ENCODE measurements around the gene MAOB.
A peak's percentile ranks its signal among the peaks of the same experiment; 100 is the strongest.
"Not testable (repeated sequence)": the region's sequence is repeated elsewhere in the genome, so short reads cannot be mapped to it uniquely, and the experiment has no call there.

MAOB gene

DNA sequence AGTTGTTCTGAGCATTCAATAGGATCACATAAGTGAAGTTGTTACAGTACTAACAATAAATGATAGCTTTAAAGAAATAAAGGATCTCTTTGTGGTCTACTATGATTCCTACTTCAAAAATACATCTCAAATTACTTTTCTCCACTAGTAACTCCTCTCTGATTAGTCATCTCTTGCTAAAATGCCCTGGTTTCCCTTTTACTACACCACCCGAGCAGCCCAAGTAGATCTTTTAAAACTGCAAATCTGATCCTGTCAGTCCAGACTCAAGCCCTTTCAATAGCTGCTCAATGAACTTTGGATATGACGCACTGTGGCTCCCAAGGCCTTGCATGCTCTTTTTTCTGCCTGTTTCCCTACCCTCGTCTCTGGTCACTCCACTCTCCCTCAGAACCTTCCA lies 128.6 kb downstream of the MAOB start:
- no peak for DNase-seq (ENCODE audit: low spot score)

GRCh38 chrX:43750248-43750676 lies 132.0 kb downstream of the MAOB start:
- peak; percentile 23 for DNase-seq (ENCODE audit: low spot score)

GRCh38 chrX:43747476-43747875 lies 134.8 kb downstream of the MAOB start:
- no peak for DNase-seq (ENCODE audit: low spot score)

DNA sequence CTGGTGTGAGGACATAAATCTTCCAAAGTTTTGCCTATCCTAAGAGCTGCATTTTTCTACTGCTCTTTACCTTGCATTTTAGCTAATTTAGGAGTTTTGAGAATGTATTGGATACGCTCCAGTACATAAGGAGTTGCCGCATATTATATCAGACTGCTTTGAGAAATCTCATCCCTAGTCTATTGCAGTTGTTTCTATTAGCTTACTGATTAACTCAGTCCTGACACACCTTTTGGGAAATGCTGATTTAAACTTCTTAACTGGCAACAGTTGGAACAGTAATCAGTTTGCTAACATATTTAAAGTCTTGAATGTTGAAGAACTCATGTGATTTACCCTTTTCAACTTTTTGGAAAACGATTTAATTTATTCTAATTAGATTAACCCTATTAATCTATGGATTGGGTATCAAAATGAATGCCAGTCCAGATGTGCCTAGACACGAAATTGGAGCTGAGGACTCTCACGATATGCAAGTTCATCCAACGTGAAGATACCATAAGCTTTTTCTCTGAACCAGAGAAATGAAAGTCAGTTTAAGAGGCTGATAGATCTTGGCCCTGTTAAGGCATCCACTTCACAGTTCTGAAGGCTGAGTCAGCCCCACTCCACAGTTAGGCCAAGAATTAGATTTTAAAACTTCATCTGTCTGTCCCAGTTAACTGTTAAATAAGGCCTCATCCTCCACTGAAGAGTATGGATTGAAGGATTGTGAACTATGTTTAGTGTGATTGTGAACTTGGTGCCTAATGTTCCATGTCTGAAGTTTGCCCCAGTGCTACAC lies 136.1 kb downstream of the MAOB start:
- DNase-seq (ENCODE audit: low spot score): no peak

GRCh38 chrX:43744284-43744683 lies 138.0 kb downstream of the MAOB start:
- no peak for DNase-seq (ENCODE audit: low spot score)

- no peak for DNase-seq (ENCODE audit: low spot score)
These were observed 139.0 kb downstream of the MAOB start for GRCh38 chrX:43743100-43743822.

- no peak for DNase-seq (ENCODE audit: low spot score)
These were observed 140.2 kb downstream of the MAOB start for GRCh38 chrX:43741843-43742573.

GRCh38 chrX:43735957-43736356 lies 146.3 kb downstream of the MAOB start:
- DNase-seq (ENCODE audit: low spot score): no peak

DNA sequence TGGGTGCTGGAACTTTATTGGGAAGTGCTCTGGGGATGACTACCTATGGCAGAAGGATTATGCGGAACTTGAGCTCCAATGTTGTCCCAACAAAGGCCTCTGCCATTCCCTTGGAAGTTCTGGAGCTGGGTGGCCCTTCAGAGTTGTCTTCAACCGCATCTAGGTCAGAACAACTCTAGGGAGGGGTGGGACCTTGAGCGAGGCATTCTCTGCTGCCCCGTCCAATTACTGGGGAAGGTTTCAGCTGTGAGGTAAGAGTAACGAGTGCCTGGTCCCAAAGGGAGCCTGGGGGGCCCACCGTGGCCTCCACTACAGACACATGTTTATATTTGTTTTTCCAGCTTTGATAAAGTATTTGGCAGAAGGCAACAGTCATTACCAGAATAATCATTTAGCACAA lies 146.7 kb downstream of the MAOB start:
- DNase-seq (ENCODE audit: low spot score): no peak

DNA sequence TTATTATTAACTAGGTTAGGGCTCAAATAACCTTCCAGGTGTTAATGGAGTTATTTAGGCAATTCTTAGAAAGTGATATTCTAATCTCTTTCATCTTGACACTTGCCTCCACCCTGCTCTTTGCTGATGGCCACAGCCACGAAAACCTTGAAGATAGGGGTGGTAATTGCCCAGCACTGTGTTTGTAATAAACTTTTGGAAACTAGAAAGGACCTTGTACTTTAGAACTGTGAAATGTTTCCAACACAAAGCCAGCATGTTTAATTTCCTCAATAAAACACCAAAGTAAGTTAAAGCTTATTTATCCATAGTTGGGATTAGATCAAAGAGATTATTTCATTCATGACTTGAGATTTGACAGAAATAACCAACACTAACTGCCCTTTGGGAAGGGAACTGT lies 147.8 kb downstream of the MAOB start:
- no peak for DNase-seq (ENCODE audit: low spot score)

- DNase-seq (ENCODE audit: low spot score): no peak
These were observed 148.6 kb downstream of the MAOB start for GRCh38 chrX:43733699-43734098.

GRCh38 chrX:43731086-43731485 lies 151.2 kb downstream of the MAOB start:
- no peak for DNase-seq (ENCODE audit: low spot score)

GRCh38 chrX:43728966-43729365 lies 153.3 kb downstream of the MAOB start:
- no peak for DNase-seq (ENCODE audit: low spot score)

GRCh38 chrX:43728002-43728401 lies 154.2 kb downstream of the MAOB start:
- no peak for DNase-seq (ENCODE audit: low spot score)

DNA sequence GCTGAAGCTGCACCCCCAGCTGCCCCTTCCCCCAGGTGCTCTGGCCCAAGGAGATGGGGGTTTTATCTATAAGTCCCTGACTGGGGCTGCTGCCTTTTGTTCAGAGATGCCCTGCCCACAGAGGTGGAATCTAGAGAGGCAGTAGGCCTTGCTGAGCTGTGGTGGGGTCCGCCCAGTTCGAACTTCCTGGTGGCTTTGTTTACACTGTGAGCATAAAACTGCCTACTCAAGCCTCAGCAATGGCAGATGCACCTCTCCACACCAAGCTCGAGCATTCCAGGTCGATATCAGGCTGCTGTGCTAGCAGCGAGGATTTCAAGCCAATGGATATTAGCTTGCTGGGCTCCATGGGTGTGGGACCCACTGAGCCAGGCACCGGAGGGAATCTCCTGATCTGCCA lies 155.0 kb downstream of the MAOB start:
- not testable (repeated sequence) for DNase-seq (ENCODE audit: low spot score)

GRCh38 chrX:43725227-43725626 lies 157.0 kb downstream of the MAOB start:
- not testable (repeated sequence) for DNase-seq (ENCODE audit: low spot score)

GRCh38 chrX:43720961-43721360 lies 161.3 kb downstream of the MAOB start:
- DNase-seq (ENCODE audit: low spot score): no peak

DNA sequence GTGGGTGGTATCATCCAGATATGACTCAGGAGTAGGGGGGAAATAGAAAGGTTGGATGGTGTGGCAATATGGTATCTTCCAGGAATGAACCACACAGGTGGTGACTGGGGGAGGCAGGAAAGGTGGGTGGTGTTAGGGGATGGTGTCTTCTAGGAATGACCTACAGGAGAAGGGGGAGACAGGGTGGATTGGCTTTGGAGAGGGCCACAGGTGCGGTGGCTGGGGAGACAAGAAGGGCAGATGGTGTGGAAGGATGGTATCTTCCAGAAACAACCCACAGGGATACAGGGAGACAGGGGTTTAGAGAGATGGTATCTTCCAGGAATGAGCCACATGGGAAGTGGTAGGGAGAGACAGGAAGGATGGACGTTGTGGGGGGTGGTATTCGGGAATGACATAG lies 162.2 kb downstream of the MAOB start:
- no peak for DNase-seq (ENCODE audit: low spot score)

GRCh38 chrX:43718956-43719355 lies 163.3 kb downstream of the MAOB start:
- no peak for DNase-seq (ENCODE audit: low spot score)

GRCh38 chrX:43718546-43718945 lies 163.7 kb downstream of the MAOB start:
- DNase-seq (ENCODE audit: low spot score): no peak

GRCh38 chrX:43718081-43718480 lies 164.2 kb downstream of the MAOB start:
- no peak for DNase-seq (ENCODE audit: low spot score)

GRCh38 chrX:43717161-43717560 lies 165.1 kb downstream of the MAOB start:
- DNase-seq (ENCODE audit: low spot score): no peak

DNA sequence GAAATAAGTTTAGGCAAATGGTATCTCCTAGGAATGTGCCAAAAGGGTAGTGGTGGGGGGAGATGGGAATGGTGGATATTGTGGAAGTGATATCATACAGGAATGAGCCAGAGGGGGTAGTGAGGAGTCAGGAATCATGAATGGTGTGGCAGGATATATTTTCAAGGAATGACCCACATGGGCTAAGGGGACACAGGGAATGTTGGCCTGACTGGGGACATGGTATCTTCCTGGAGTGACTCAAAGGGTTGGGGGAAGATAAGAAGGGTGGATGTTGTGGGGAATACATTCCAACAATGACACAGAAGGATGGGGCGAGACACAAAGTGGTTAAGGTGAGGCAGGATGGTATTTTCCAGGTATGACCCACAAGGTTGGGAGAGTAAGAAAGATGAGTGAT lies 165.6 kb downstream of the MAOB start:
- no peak for DNase-seq (ENCODE audit: low spot score)
